Trophoblast cell (in vitro differentiated cells and primary cell): ENCODE data around the gene AKAP17A.

ENCODE experiments used
- DNase-seq, 2 donors: peaks; one replicate each; pipeline ENCODE4 v3.0.0-alpha.2; 2016
- H2AFZ ChIP-seq: 2 replicates; pipeline ENCODE4 v1.6.1; 2013; ENCODE audit warnings: low read length, moderate library complexity, mild to moderate bottlenecking; ENCODE audit not compliant: insufficient read depth, poor library complexity
- H2AK5ac ChIP-seq: 2 replicates; pipeline ENCODE4 v1.6.1; 2013; ENCODE audit warnings: mild to moderate bottlenecking, low read length
- H2BK120ac ChIP-seq: 2 replicates; pipeline ENCODE4 v1.6.1; 2013; ENCODE audit warnings: low read length, mild to moderate bottlenecking, moderate library complexity; ENCODE audit not compliant: insufficient read depth, poor library complexity
- H2BK12ac ChIP-seq: 2 replicates; pipeline ENCODE4 v1.6.1; 2013; ENCODE audit warnings: mild to moderate bottlenecking, low read length, moderate library complexity
- H2BK5ac ChIP-seq: 2 replicates; pipeline ENCODE4 v1.6.1; 2013; ENCODE audit warnings: low read length, low read depth, moderate library complexity, mild to moderate bottlenecking; ENCODE audit not compliant: poor library complexity
- H3K14ac ChIP-seq: 2 replicates; pipeline ENCODE4 v1.6.1; 2013; ENCODE audit warnings: mild to moderate bottlenecking, low read length
- H3K18ac ChIP-seq: 2 replicates; pipeline ENCODE4 v1.6.1; 2013; ENCODE audit warnings: mild to moderate bottlenecking, low read length
- H3K23ac ChIP-seq: 2 replicates; pipeline ENCODE4 v1.6.1; 2013; ENCODE audit warnings: low read length
- H3K27ac ChIP-seq: 2 replicates; pipeline ENCODE4 v1.5.1; 2013; ENCODE audit warnings: low read depth, mild to moderate bottlenecking, inconsistent platforms, low read length, moderate library complexity
- H3K27me3 ChIP-seq: 2 replicates; pipeline ENCODE4 v1.6.1; 2013; ENCODE audit warnings: inconsistent platforms, mild to moderate bottlenecking, low read length, moderate library complexity; ENCODE audit not compliant: insufficient read depth
- H3K36me3 ChIP-seq, 2 experiments: 1 replicate in 1 of 2; 2 replicates in 1 of 2; pipeline ENCODE4 v1.6.1; 2013; ENCODE audit warnings: low read length in 2 of 2, mild to moderate bottlenecking in 2 of 2, moderate library complexity in 1 of 2; ENCODE audit not compliant: insufficient read depth in 2 of 2, control insufficient read depth in 1 of 2
- H3K4ac ChIP-seq: 2 replicates; pipeline ENCODE4 v1.6.1; 2013; ENCODE audit warnings: low read depth, mild to moderate bottlenecking, low read length, moderate library complexity
- H3K4me1 ChIP-seq, 2 experiments: 1 replicate in 1 of 2; 2 replicates in 1 of 2; pipeline ENCODE4 v1.6.1; 2013; ENCODE audit warnings: low read length in 2 of 2, mild to moderate bottlenecking in 2 of 2, moderate library complexity in 1 of 2; ENCODE audit not compliant: insufficient read depth in 2 of 2, control insufficient read depth in 1 of 2
- H3K4me2 ChIP-seq: 2 replicates; pipeline ENCODE4 v1.6.1; 2013; ENCODE audit warnings: inconsistent platforms, mild to moderate bottlenecking, low read length, moderate library complexity
- H3K4me3 ChIP-seq: 2 replicates; pipeline ENCODE4 v1.5.1; 2013; ENCODE audit warnings: mild to moderate bottlenecking, low read depth, low read length, inconsistent platforms
- H3K79me1 ChIP-seq: one replicate; pipeline ENCODE4 v1.6.1; 2013; ENCODE audit warnings: low read length
- H3K79me2 ChIP-seq: 2 replicates; pipeline ENCODE4 v1.6.1; 2013; ENCODE audit warnings: low read length, mild to moderate bottlenecking; ENCODE audit not compliant: control insufficient read depth, insufficient read depth, poor library complexity
- H3K9ac ChIP-seq: 2 replicates; pipeline ENCODE4 v1.6.1; 2013; ENCODE audit warnings: mild to moderate bottlenecking, low read length
- H3K9me3 ChIP-seq: 2 replicates; pipeline ENCODE4 v1.6.1; 2013; ENCODE audit warnings: low read depth, mild to moderate bottlenecking, control low read depth, inconsistent platforms, low read length; ENCODE audit not compliant: insufficient read depth
- H4K12ac ChIP-seq: 2 replicates; pipeline ENCODE4 v1.6.1; 2013; ENCODE audit warnings: low read depth, mild to moderate bottlenecking, low read length, moderate library complexity
- H4K8ac ChIP-seq: 2 replicates; pipeline ENCODE4 v1.6.1; 2013; ENCODE audit warnings: low read depth, mild to moderate bottlenecking, low read length, moderate library complexity
- H4K91ac ChIP-seq: one replicate; pipeline ENCODE4 v1.6.1; 2013; ENCODE audit warnings: low read depth, mild to moderate bottlenecking, low read length, moderate library complexity
- WGBS: extraction: QIAGEN DNeasy Blood & Tissue Kit; methylation state at CpG from one replicate; pipeline ENCODE4 v1.1.7; 2013; ENCODE audit warnings: missing lambda C conversion rate; ENCODE audit not compliant: insufficient read length, insufficient coverage; ENCODE audit errors: extremely low coverage; 5-methylcytosine and 5-hydroxymethylcytosine counted together

Gene AKAP17A

DNA sequence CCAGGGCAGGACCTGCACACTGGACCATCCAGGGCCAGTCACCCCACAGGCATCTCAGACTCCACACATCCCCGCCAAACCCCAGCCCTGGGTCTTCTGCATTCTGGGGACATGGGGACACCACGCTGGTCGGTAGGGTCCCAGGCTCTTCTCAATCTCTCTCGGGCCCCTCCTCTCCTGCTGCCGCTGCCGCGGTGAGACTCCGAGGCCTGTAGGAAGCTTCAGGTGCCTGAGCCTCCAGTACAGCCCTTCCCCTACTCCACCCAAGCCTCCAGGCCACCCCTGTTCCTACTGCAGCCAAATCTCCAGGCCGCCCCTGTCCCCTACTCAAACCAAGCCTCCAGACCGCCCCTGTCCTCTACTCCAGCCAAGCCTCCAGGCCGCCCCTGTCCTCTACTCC is 17.9 kb downstream of the AKAP17A start:
- H2BK12ac ChIP-seq = peak overlapping the region; percentile 75
- no CpG with 5 or more reads among the region's 11 CpGs for WGBS
- no peak overlapping the region for H3K4me2 ChIP-seq
- H3K27ac ChIP-seq = peak overlapping the region; percentile 22
- H2BK5ac ChIP-seq = peak overlapping the region; percentile 84
- peak overlapping the region; percentile 30 for H4K12ac ChIP-seq
- H2AK5ac ChIP-seq = no peak overlapping the region
- peaks cover 5% of the 10 kb centered on the region for H3K79me2 ChIP-seq
- no peaks in the 10 kb centered on the region for H3K27me3 ChIP-seq
- peak overlapping the region; percentile 77 for H4K8ac ChIP-seq
- H3K4me1 ChIP-seq = peaks cover 17 to 18% of the 10 kb centered on the region in 2 experiments
- H3K14ac ChIP-seq = peak overlapping the region; percentile 89
- no peak overlapping the region for H3K9ac ChIP-seq
- peak overlapping the region; percentile 54 for H2AFZ ChIP-seq
- H2BK120ac ChIP-seq = peak overlapping the region; percentile 80
- peaks cover 10% of the 10 kb centered on the region for H3K79me1 ChIP-seq
- H4K91ac ChIP-seq = peak overlapping the region; percentile 70
- DNase-seq = no peak
- H3K4me3 ChIP-seq = no peak overlapping the region
- H3K4ac ChIP-seq = no peak overlapping the region
- peaks cover 1 to 2% of the 10 kb centered on the region in 2 experiments for H3K36me3 ChIP-seq
- no peak overlapping the region for H3K23ac ChIP-seq
- H3K18ac ChIP-seq = no peak overlapping the region
- H3K9me3 ChIP-seq = no peaks in the 10 kb centered on the region

DNA sequence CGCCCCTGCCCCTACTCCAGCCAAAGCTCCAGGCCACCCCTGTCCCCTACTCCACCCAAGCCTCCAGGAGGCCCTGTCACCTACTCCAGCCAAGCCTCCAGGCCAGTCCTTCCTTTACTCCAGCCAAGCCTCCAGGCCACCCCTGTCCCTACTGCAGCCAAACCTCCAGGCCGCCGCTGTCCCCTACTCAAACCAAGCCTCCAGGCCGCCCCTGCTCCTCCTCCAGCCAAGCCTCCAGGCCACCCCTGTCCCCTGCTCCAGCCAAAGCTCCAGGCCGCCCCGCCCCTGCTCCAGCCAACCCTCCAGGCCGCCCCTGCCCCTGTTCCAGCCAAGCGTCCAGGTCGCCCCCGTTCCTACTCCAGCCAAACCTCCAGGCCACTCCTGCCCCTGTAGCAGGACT is 18.4 kb downstream of the AKAP17A start:
- H3K9ac ChIP-seq = no peak overlapping the region
- no peak for DNase-seq
- H3K36me3 ChIP-seq = peaks cover under 1 to 2% of the 10 kb centered on the region in 2 experiments
- peak overlapping the region; percentile 66 for H4K8ac ChIP-seq
- H2AFZ ChIP-seq = peak overlapping the region; percentile 64
- peak overlapping the region; percentile 80 for H2BK120ac ChIP-seq
- H3K27ac ChIP-seq = peak overlapping the region; percentile 22
- peak overlapping the region; percentile 73 for H3K4ac ChIP-seq
- no peaks in the 10 kb centered on the region for H3K9me3 ChIP-seq
- peak overlapping the region; percentile 18 for H4K12ac ChIP-seq
- peak overlapping the region; percentile 70 for H4K91ac ChIP-seq
- H3K27me3 ChIP-seq = no peaks in the 10 kb centered on the region
- peaks cover 10% of the 10 kb centered on the region for H3K79me1 ChIP-seq
- H2AK5ac ChIP-seq = no peak overlapping the region
- peak overlapping the region; percentile 84 for H2BK5ac ChIP-seq
- H2BK12ac ChIP-seq = peak overlapping the region; percentile 75
- H3K14ac ChIP-seq = peak overlapping the region; percentile 89
- no peak overlapping the region for H3K4me2 ChIP-seq
- no CpG with 5 or more reads among the region's 10 CpGs for WGBS
- no peak overlapping the region for H3K4me3 ChIP-seq
- H3K18ac ChIP-seq = peak overlapping the region; percentile 65
- peaks cover 5% of the 10 kb centered on the region for H3K79me2 ChIP-seq
- H3K4me1 ChIP-seq = peaks cover 17 to 18% of the 10 kb centered on the region in 2 experiments
- no peak overlapping the region for H3K23ac ChIP-seq

DNA sequence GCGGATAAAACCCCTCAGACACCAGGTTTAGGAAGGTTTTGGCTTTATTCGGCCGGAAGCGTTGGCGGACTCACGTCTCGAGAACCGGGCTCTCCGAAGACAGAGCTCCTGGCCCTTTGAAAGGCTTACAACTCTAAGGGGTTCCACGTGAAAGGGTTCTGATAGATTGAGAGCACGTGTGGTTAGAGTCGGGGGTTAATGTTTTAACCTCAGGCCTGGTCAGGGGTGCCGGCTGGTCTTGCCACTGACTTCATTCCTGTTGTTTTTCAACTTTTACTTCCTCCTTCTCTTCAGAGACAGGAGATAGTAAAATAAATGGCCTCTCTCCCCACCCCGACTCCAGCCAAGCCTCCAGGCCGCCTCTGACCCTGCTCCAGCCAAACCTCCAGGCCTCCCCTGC is 18.8 kb downstream of the AKAP17A start:
- Histone ChIP-seq H3K4me2 (no peak overlapping the region), H4K91ac (peak overlapping the region; percentile 70), H3K4me1 (peaks cover 17 to 18% of the 10 kb centered on the region in 2 experiments), H3K9me3 (no peaks in the 10 kb centered on the region), H2BK120ac (peak overlapping the region; percentile 80), H3K79me1 (peaks cover 10% of the 10 kb centered on the region), H3K23ac (no peak overlapping the region), H2AFZ (peak overlapping the region; percentile 64), H3K18ac (no peak overlapping the region), H3K9ac (no peak overlapping the region), H3K4me3 (no peak overlapping the region), H3K27me3 (no peaks in the 10 kb centered on the region), H3K4ac (no peak overlapping the region), H4K8ac (peak overlapping the region; percentile 66), H3K36me3 (peaks cover 0 to 2% of the 10 kb centered on the region in 2 experiments), H3K14ac (peak overlapping the region; percentile 89), H2BK12ac (peak overlapping the region; percentile 75), H3K79me2 (peaks cover 5% of the 10 kb centered on the region), H2BK5ac (no peak overlapping the region), H3K27ac (peak overlapping the region; percentile 22), H2AK5ac (no peak overlapping the region), H4K12ac (no peak overlapping the region)
- WGBS = no CpG with 5 or more reads among the region's 15 CpGs
- DNase-seq = no peak

DNA sequence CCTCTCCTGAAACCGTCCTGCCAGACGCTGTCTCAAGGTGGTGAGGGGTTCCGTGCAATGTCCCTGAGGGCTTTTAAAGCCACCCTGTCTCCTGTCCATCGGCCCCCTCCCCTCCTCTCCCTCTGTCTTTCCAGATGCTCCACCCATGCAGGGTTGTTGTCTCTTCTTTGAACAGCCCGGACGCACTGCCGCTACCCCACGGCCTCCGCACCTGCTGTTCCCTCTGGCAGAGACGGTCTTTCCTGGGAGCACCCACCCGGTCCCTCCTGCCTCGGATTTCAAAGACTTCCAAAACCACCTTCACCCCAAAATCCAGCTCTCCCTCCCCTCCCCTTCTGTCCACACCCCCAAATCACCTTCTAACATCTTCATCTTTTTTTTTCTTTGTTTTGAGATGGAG is 19.3 kb downstream of the AKAP17A start:
- H2BK12ac ChIP-seq = no peak overlapping the region
- no peak overlapping the region for H3K18ac ChIP-seq
- H2BK120ac ChIP-seq = no peak overlapping the region

More for the DNA sequence above, 19.3 kb downstream of the AKAP17A start:
- H3K79me2 ChIP-seq = peaks cover 5% of the 10 kb centered on the region
- no peak overlapping the region for H2AK5ac ChIP-seq
- peaks cover 0 to 2% of the 10 kb centered on the region in 2 experiments for H3K36me3 ChIP-seq
- H4K8ac ChIP-seq = peak overlapping the region; percentile 46
- H3K27me3 ChIP-seq = no peaks in the 10 kb centered on the region
- H3K27ac ChIP-seq = no peak overlapping the region
- peaks cover 17 to 18% of the 10 kb centered on the region in 2 experiments for H3K4me1 ChIP-seq
- no peak overlapping the region for H3K23ac ChIP-seq
- no peak overlapping the region for H3K4me3 ChIP-seq
- no peak overlapping the region for H2AFZ ChIP-seq
- WGBS = no CpG with 5 or more reads among the region's 12 CpGs
- H3K4me2 ChIP-seq = no peak overlapping the region
- DNase-seq = no peak
- H3K14ac ChIP-seq = no peak overlapping the region
- H4K91ac ChIP-seq = no peak overlapping the region
- H3K9ac ChIP-seq = no peak overlapping the region
- H4K12ac ChIP-seq = no peak overlapping the region
- no peaks in the 10 kb centered on the region for H3K9me3 ChIP-seq
- H3K4ac ChIP-seq = no peak overlapping the region
- peaks cover 10% of the 10 kb centered on the region for H3K79me1 ChIP-seq
- no peak overlapping the region for H2BK5ac ChIP-seq
